NB4 (cell line): Measurements from ENCODE around the gene ANKHD1.

Source experiments
- CTCF ChIP-seq: IDR thresholded peaks from one replicate; pipeline ENCODE4 v1.5.1; 2012; ENCODE audit warnings: low read depth, low read length
- MAX ChIP-seq: IDR thresholded peaks from 2 replicates; pipeline ENCODE4 v1.6.1; 2011; ENCODE audit warnings: low read depth, low read length
- MYC ChIP-seq: IDR thresholded peaks from 2 replicates; pipeline ENCODE4 v1.6.1; 2011; ENCODE audit warnings: low read depth, low read length
- POLR2A ChIP-seq: IDR thresholded peaks from 2 replicates; pipeline ENCODE4 v1.6.1; 2011; ENCODE audit warnings: mild to moderate bottlenecking; ENCODE audit not compliant: insufficient read length; ENCODE audit errors: extremely low read depth

GRCh38 chr5:140424135-140424534, 22.5 kb downstream of the ANKHD1 start:
- TF ChIP-seq CTCF (no peak), POLR2A (no peak), MAX (no peak), MYC (no peak)
